ENCODE data around the gene TMEM254. TPM values are rescaled to one million over a fixed set of nuclear protein-coding genes. Genes with fewer than 3 reads are reported as not detected.

Gene TMEM254
- total and polyA plus RNA-seq, 2 experiments from 2014 or later: 21.1 to 21.5 TPM

DNA sequence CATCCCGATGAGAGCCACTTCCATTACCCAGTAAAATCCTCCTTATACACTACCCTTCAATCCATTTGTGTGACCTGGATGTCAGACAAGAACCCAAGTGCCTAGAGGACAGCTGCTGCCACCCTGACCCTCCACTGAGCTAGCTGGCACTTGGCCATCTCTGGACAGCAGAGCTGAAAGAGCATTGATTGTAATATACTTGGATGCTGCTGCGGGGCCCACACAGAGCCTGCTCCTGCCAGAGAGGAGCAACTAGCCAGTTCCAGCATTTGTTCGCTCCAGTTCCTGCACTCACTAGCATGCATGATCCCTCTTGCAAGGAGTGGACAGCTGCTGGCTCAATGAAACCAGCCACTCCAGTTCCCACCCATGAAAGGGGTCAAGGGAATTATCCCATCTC lies 8.4 kb upstream of the TMEM254 start:
- peak; percentile 48; the same call in 2 of the 3 replicates for ATAC-seq
- TF ChIP-seq, protein P1, sequence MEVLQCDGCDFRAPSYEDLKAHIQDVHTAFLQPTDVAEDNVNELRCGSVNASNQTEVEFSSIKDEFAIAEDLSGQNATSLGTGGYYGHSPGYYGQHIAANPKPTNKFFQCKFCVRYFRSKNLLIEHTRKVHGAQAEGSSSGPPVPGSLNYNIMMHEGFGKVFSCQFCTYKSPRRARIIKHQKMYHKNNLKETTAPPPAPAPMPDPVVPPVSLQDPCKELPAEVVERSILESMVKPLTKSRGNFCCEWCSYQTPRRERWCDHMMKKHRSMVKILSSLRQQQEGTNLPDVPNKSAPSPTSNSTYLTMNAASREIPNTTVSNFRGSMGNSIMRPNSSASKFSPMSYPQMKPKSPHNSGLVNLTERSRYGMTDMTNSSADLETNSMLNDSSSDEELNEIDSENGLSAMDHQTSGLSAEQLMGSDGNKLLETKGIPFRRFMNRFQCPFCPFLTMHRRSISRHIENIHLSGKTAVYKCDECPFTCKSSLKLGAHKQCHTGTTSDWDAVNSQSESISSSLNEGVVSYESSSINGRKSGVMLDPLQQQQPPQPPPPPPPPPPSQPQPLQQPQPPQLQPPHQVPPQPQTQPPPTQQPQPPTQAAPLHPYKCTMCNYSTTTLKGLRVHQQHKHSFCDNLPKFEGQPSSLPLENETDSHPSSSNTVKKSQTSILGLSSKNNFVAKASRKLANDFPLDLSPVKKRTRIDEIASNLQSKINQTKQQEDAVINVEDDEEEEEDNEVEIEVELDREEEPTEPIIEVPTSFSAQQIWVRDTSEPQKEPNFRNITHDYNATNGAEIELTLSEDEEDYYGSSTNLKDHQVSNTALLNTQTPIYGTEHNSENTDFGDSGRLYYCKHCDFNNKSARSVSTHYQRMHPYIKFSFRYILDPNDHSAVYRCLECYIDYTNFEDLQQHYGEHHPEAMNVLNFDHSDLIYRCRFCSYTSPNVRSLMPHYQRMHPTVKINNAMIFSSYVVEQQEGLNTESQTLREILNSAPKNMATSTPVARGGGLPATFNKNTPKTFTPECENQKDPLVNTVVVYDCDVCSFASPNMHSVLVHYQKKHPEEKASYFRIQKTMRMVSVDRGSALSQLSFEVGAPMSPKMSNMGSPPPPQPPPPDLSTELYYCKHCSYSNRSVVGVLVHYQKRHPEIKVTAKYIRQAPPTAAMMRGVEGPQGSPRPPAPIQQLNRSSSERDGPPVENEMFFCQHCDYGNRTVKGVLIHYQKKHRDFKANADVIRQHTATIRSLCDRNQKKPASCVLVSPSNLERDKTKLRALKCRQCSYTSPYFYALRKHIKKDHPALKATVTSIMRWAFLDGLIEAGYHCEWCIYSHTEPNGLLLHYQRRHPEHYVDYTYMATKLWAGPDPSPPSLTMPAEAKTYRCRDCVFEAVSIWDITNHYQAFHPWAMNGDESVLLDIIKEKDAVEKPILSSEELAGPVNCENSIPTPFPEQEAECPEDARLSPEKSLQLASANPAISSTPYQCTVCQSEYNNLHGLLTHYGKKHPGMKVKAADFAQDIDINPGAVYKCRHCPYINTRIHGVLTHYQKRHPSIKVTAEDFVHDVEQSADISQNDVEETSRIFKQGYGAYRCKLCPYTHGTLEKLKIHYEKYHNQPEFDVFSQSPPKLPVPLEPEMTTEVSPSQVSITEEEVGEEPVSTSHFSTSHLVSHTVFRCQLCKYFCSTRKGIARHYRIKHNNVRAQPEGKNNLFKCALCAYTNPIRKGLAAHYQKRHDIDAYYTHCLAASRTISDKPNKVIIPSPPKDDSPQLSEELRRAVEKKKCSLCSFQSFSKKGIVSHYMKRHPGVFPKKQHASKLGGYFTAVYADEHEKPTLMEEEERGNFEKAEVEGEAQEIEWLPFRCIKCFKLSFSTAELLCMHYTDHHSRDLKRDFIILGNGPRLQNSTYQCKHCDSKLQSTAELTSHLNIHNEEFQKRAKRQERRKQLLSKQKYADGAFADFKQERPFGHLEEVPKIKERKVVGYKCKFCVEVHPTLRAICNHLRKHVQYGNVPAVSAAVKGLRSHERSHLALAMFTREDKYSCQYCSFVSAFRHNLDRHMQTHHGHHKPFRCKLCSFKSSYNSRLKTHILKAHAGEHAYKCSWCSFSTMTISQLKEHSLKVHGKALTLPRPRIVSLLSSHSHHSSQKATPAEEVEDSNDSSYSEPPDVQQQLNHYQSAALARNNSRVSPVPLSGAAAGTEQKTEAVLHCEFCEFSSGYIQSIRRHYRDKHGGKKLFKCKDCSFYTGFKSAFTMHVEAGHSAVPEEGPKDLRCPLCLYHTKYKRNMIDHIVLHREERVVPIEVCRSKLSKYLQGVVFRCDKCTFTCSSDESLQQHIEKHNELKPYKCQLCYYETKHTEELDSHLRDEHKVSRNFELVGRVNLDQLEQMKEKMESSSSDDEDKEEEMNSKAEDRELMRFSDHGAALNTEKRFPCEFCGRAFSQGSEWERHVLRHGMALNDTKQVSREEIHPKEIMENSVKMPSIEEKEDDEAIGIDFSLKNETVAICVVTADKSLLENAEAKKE (CRISPR knock-in tag; IDR thresholded peaks at IDR 0.05): no peak
- TF ChIP-seq STAT1 (IDR thresholded peaks at IDR 0.05; ENCODE audit: unreplicated experiment) (no peak), EZH2 (IDR thresholded peaks at IDR 0.05; ENCODE audit: low read depth, unreplicated experiment) (no peak), JUNB (IDR thresholded peaks at IDR 0.05; ENCODE audit: unreplicated experiment) (no peak), ZNF114 (CRISPR knock-in tag; IDR thresholded peaks at IDR 0.05) (no peak), POLR2AphosphoS5 (IDR thresholded peaks at IDR 0.05; ENCODE audit: low read depth) (no peak), NANOG (IDR thresholded peaks at IDR 0.05; ENCODE audit: borderline replicate concordance) (no peak), CREB1 (CRISPR knock-in tag; IDR thresholded peaks at IDR 0.05; ENCODE audit: low read depth) (no peak)
- TF ChIP-seq, protein P2, sequence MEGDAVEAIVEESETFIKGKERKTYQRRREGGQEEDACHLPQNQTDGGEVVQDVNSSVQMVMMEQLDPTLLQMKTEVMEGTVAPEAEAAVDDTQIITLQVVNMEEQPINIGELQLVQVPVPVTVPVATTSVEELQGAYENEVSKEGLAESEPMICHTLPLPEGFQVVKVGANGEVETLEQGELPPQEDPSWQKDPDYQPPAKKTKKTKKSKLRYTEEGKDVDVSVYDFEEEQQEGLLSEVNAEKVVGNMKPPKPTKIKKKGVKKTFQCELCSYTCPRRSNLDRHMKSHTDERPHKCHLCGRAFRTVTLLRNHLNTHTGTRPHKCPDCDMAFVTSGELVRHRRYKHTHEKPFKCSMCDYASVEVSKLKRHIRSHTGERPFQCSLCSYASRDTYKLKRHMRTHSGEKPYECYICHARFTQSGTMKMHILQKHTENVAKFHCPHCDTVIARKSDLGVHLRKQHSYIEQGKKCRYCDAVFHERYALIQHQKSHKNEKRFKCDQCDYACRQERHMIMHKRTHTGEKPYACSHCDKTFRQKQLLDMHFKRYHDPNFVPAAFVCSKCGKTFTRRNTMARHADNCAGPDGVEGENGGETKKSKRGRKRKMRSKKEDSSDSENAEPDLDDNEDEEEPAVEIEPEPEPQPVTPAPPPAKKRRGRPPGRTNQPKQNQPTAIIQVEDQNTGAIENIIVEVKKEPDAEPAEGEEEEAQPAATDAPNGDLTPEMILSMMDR (conservative IDR thresholded peaks at IDR 0.05; ENCODE audit: low read depth in 2 of 2): no peak
- Histone ChIP-seq H3K27ac (ENCODE audit: low read depth) (no peak overlapping the region), H3K4me2 (no peak overlapping the region), H3K9me2 (ENCODE audit: insufficient read depth) (no peaks in the 10 kb centered on the region), H2AFZ (no peak overlapping the region), H3F3A (replicated peaks; ENCODE audit: low read depth) (no peaks in the 10 kb centered on the region), H3K4me3 (no peak overlapping the region), H3K27me3 (ENCODE audit: insufficient read depth) (no peaks in the 10 kb centered on the region), H3K4me1 (ENCODE audit: insufficient read depth) (peaks cover 22% of the 10 kb centered on the region), H4K20me1 (replicated peaks; ENCODE audit: insufficient read depth) (no peaks in the 10 kb centered on the region), H3K36me3 (ENCODE audit: insufficient read depth) (peaks cover 20% of the 10 kb centered on the region; the same call in 1 of the 2 replicates), H3K79me2 (replicated peaks; ENCODE audit: insufficient read depth) (no peaks in the 10 kb centered on the region)
- DNase-seq (ENCODE audit: low spot score): no peak
- no peaks in the 10 kb centered on the region for H3K27me3 Mint-ChIP-seq (ENCODE audit: insufficient read depth, low read depth, poor library complexity)
- no peak overlapping the region for H3K27ac Mint-ChIP-seq
- peaks cover 26% of the 10 kb centered on the region; the same call in 2 of the 3 replicates for H3K36me3 Mint-ChIP-seq (ENCODE audit: low read depth)
- H3K4me3 Mint-ChIP-seq: no peak overlapping the region
- peaks cover 4% of the 10 kb centered on the region; the same call in 2 of the 3 replicates for H3K4me1 Mint-ChIP-seq
- H3K9me3 Mint-ChIP-seq: peaks cover 30% of the 10 kb centered on the region
